LoVo (cell line): ENCODE measurements around the gene JARID2.
"Not testable (repeated sequence)": the region's sequence is repeated elsewhere in the genome, so short reads cannot be mapped to it uniquely, and the experiment has no call there.

ENCODE experiments used
- DNase-seq: peaks from one replicate; pipeline ENCODE4 v3.0.0-alpha.2; 2016; ENCODE audit warnings: low spot score

The JARID2 gene

GRCh38 chr6:15522856-15523529, 277.1 kb downstream of the JARID2 start:
- DNase-seq, result no peak

GRCh38 chr6:15523679-15524630, 278.1 kb downstream of the JARID2 start:
- no peak for DNase-seq

GRCh38 chr6:15524861-15525401, 279.1 kb downstream of the JARID2 start:
- DNase-seq, result no peak

GRCh38 chr6:15526212-15526701, 280.4 kb downstream of the JARID2 start:
- no peak for DNase-seq

- DNase-seq, result no peak
Measured at GRCh38 chr6:15527838-15528617, 282.2 kb downstream of the JARID2 start.

- DNase-seq, result no peak
Measured at GRCh38 chr6:15528870-15529269, 283.0 kb downstream of the JARID2 start.

- no peak for DNase-seq
Measured at GRCh38 chr6:15530411-15530810, 284.5 kb downstream of the JARID2 start.

GRCh38 chr6:15531973-15532372, 286.1 kb downstream of the JARID2 start:
- no peak for DNase-seq

- no peak for DNase-seq
Measured at GRCh38 chr6:15533379-15534026, 287.6 kb downstream of the JARID2 start.

- no peak for DNase-seq
Measured at GRCh38 chr6:15534974-15535373, 289.1 kb downstream of the JARID2 start.

- DNase-seq, result no peak
Measured at GRCh38 chr6:15535495-15536197, 289.8 kb downstream of the JARID2 start.

- DNase-seq, result no peak
Measured at GRCh38 chr6:15536198-15536955, 290.5 kb downstream of the JARID2 start.

GRCh38 chr6:15538106-15538505, 292.2 kb downstream of the JARID2 start:
- DNase-seq, result no peak

- DNase-seq, result no peak
Measured at GRCh38 chr6:15538766-15539495, 293.1 kb downstream of the JARID2 start.

GRCh38 chr6:15539722-15540270, 293.9 kb downstream of the JARID2 start:
- no peak for DNase-seq

- not testable (repeated sequence) for DNase-seq
Measured at GRCh38 chr6:15543332-15543917, 297.6 kb downstream of the JARID2 start.

- no peak for DNase-seq
Measured at GRCh38 chr6:15544321-15544900, 298.5 kb downstream of the JARID2 start.

- no peak for DNase-seq
Measured at GRCh38 chr6:15546591-15546990, 300.7 kb downstream of the JARID2 start.
